Measurements from ENCODE around the gene GMFB. TPM values are rescaled to one million over a fixed set of nuclear protein-coding genes. Genes with fewer than 3 reads are reported as not detected.

GMFB gene
- total and polyA plus RNA-seq, 2 experiments from 2014 or later: 56.5 to 88.3 TPM

GRCh38 chr14:54529811-54530210, 41.0 kb upstream of the GMFB start:
- H3K4me1 ChIP-seq (ENCODE audit: insufficient read depth): peaks cover 10% of the 10 kb centered on the region; the same call in 1 of the 2 replicates
- no peak overlapping the region for H2AFZ ChIP-seq
- no peaks in the 10 kb centered on the region for H3K9me2 ChIP-seq (ENCODE audit: insufficient read depth)
- no peaks in the 10 kb centered on the region for H3K9me3 Mint-ChIP-seq
- TF ChIP-seq EZH2phosphoT487 (IDR thresholded peaks at IDR 0.05; ENCODE audit: unreplicated experiment) (no peak), ETS1 (IDR thresholded peaks at IDR 0.05) (no peak), EZH2 (IDR thresholded peaks at IDR 0.05; ENCODE audit: low read depth, unreplicated experiment) (no peak), NANOG (IDR thresholded peaks at IDR 0.05; ENCODE audit: borderline replicate concordance) (no peak), ZNF331 (CRISPR knock-in tag; IDR thresholded peaks at IDR 0.05; ENCODE audit: low read depth) (no peak), STAT1 (IDR thresholded peaks at IDR 0.05; ENCODE audit: unreplicated experiment) (no peak), ZNF462 (CRISPR knock-in tag; IDR thresholded peaks at IDR 0.05) (no peak), POLR2AphosphoS5 (IDR thresholded peaks at IDR 0.05; ENCODE audit: low read depth) (no peak), REST (IDR thresholded peaks at IDR 0.05; ENCODE audit: unreplicated experiment) (no peak), JUNB (IDR thresholded peaks at IDR 0.05; ENCODE audit: unreplicated experiment) (no peak), CREB1 (CRISPR knock-in tag; IDR thresholded peaks at IDR 0.05; ENCODE audit: low read depth) (no peak), CTCF (conservative IDR thresholded peaks at IDR 0.05; ENCODE audit: low read depth in 2 of 2) (no peak), ZNF114 (CRISPR knock-in tag; IDR thresholded peaks at IDR 0.05) (no peak)
- H3K4me3 Mint-ChIP-seq: no peak overlapping the region
- no peak overlapping the region for H3K4me3 ChIP-seq
- DNase-seq (ENCODE audit: low spot score) (no peak), ATAC-seq (no peak)
- H3K4me2 ChIP-seq: no peak overlapping the region
- no peak overlapping the region for H3K27ac Mint-ChIP-seq
- H3K27me3 Mint-ChIP-seq (ENCODE audit: insufficient read depth, low read depth, poor library complexity): no peaks in the 10 kb centered on the region
- peaks cover 11% of the 10 kb centered on the region for H3K4me1 Mint-ChIP-seq
- H3K79me2 ChIP-seq (replicated peaks; ENCODE audit: insufficient read depth): no peaks in the 10 kb centered on the region
- H3K27me3 ChIP-seq (ENCODE audit: insufficient read depth): no peaks in the 10 kb centered on the region
- no peak overlapping the region for H3K27ac ChIP-seq (ENCODE audit: low read depth)
- H4K20me1 ChIP-seq (replicated peaks; ENCODE audit: insufficient read depth): no peaks in the 10 kb centered on the region
- no peaks in the 10 kb centered on the region for H3K36me3 ChIP-seq (ENCODE audit: insufficient read depth)
- peaks cover 5% of the 10 kb centered on the region; the same call in 2 of the 3 replicates for H3K36me3 Mint-ChIP-seq (ENCODE audit: low read depth)
- H3F3A ChIP-seq (replicated peaks; ENCODE audit: low read depth): no peaks in the 10 kb centered on the region

All from GM23338 (cell line).